Mesothelial cell of epicardium (in vitro differentiated cells): ENCODE results near the gene TIMM50. TPM values are rescaled to one million over a fixed set of nuclear protein-coding genes. Genes with fewer than 3 reads are reported as not detected.
"Not testable (repeated sequence)": the region's sequence is repeated elsewhere in the genome, so short reads cannot be mapped to it uniquely, and the experiment has no call there.

Source experiments
- DNase-seq, 2 experiments: peaks; one replicate each; pipeline ENCODE4 v3.0.0; 2021; ENCODE audit warnings: low spot score in 2 of 2; ENCODE audit not compliant: unreplicated experiment in 2 of 2
- H3K27ac Mint-ChIP-seq: 2 replicates; pipeline ENCODE4 v1.8.0; 2021; ENCODE audit warnings: mixed read lengths
- H3K27me3 Mint-ChIP-seq: 2 replicates; pipeline ENCODE4 v1.8.0; 2021; ENCODE audit warnings: low read depth, mixed read lengths
- H3K36me3 Mint-ChIP-seq: 2 replicates; pipeline ENCODE4 v1.8.0; 2021; ENCODE audit warnings: mixed read lengths
- H3K4me1 Mint-ChIP-seq: 2 replicates; pipeline ENCODE4 v1.8.0; 2021; ENCODE audit warnings: mixed read lengths
- H3K4me3 Mint-ChIP-seq: 2 replicates; pipeline ENCODE4 v1.8.0; 2021; ENCODE audit warnings: mild to moderate bottlenecking, moderate library complexity, mixed read lengths
- H3K9me3 Mint-ChIP-seq: 2 replicates; pipeline ENCODE4 v1.8.0; 2021; ENCODE audit warnings: mixed read lengths
- CTCF ChIP-seq: fragments of 200-600 bp; sonication (generic); IDR thresholded peaks from one replicate; pipeline ENCODE4 v1.5.0; 2021; ENCODE audit warnings: antibody characterized with exemption; ENCODE audit not compliant: unreplicated experiment
- total RNA-seq: library from RNA; stranded (reverse); gene quantifications from 3 replicates; pipeline ENCODE4 v1.2.1, GENCODE V29; 2021

TIMM50 gene
- total RNA-seq, 1 donor from 2014 or later: 70.7 TPM

- Mint-ChIP-seq H3K9me3 (no peaks in the 10 kb centered on the region), H3K36me3 (peaks cover 28% of the 10 kb centered on the region), H3K4me3 (peak overlapping the region; percentile 15), H3K27ac (no peak overlapping the region), H3K27me3 (no peaks in the 10 kb centered on the region), H3K4me1 (peaks cover 26% of the 10 kb centered on the region)
- no peak for DNase-seq
- TF ChIP-seq CTCF: no peak
Observed at GRCh38 chr19:39448271-39448670, 32.4 kb upstream of the TIMM50 start.

GRCh38 chr19:39449116-39449797 lies 31.4 kb upstream of the TIMM50 start:
- Mint-ChIP-seq H3K36me3 (peaks cover 34% of the 10 kb centered on the region), H3K9me3 (no peaks in the 10 kb centered on the region), H3K4me3 (no peak overlapping the region), H3K27ac (no peak overlapping the region), H3K4me1 (peaks cover 26% of the 10 kb centered on the region), H3K27me3 (no peaks in the 10 kb centered on the region)
- no peak for TF ChIP-seq CTCF
- DNase-seq: no peak

- H3K36me3 Mint-ChIP-seq: peaks cover 38% of the 10 kb centered on the region
- H3K9me3 Mint-ChIP-seq, H3K4me3 Mint-ChIP-seq, H3K27me3 Mint-ChIP-seq, DNase-seq, H3K27ac Mint-ChIP-seq: not testable (repeated sequence)
- peaks cover 12% of the 10 kb centered on the region for H3K4me1 Mint-ChIP-seq
Observed at GRCh38 chr19:39451257-39451656, 29.4 kb upstream of the TIMM50 start.

- DNase-seq: no peak
- no peaks in the 10 kb centered on the region for H3K27me3 Mint-ChIP-seq
- no peak for TF ChIP-seq CTCF
- no peaks in the 10 kb centered on the region for H3K9me3 Mint-ChIP-seq
- peaks cover 47% of the 10 kb centered on the region for H3K36me3 Mint-ChIP-seq
- H3K27ac Mint-ChIP-seq: no peak overlapping the region
- no peak overlapping the region for H3K4me3 Mint-ChIP-seq
- no peaks in the 10 kb centered on the region for H3K4me1 Mint-ChIP-seq
Observed at GRCh38 chr19:39463403-39463802, 17.2 kb upstream of the TIMM50 start.

- no peak overlapping the region for H3K4me3 Mint-ChIP-seq
- TF ChIP-seq CTCF: no peak
- H3K27me3 Mint-ChIP-seq: no peaks in the 10 kb centered on the region
- H3K27ac Mint-ChIP-seq: no peak overlapping the region
- H3K4me1 Mint-ChIP-seq: no peaks in the 10 kb centered on the region
- H3K9me3 Mint-ChIP-seq: no peaks in the 10 kb centered on the region
- peaks cover 35% of the 10 kb centered on the region for H3K36me3 Mint-ChIP-seq
- no peak for DNase-seq
Observed at GRCh38 chr19:39465956-39466747, 14.5 kb upstream of the TIMM50 start.

GRCh38 chr19:39467941-39468340 lies 12.7 kb upstream of the TIMM50 start:
- Mint-ChIP-seq H3K4me3 (no peak overlapping the region), H3K4me1 (no peaks in the 10 kb centered on the region), H3K27ac (no peak overlapping the region), H3K36me3 (peaks cover 40% of the 10 kb centered on the region), H3K27me3 (no peaks in the 10 kb centered on the region), H3K9me3 (no peaks in the 10 kb centered on the region)
- TF ChIP-seq CTCF: no peak
- no peak for DNase-seq
